Measurements from ENCODE around the gene SUSD1.
"Not testable (repeated sequence)": the region's sequence is repeated elsewhere in the genome, so short reads cannot be mapped to it uniquely, and the experiment has no call there.

The SUSD1 gene

DNA sequence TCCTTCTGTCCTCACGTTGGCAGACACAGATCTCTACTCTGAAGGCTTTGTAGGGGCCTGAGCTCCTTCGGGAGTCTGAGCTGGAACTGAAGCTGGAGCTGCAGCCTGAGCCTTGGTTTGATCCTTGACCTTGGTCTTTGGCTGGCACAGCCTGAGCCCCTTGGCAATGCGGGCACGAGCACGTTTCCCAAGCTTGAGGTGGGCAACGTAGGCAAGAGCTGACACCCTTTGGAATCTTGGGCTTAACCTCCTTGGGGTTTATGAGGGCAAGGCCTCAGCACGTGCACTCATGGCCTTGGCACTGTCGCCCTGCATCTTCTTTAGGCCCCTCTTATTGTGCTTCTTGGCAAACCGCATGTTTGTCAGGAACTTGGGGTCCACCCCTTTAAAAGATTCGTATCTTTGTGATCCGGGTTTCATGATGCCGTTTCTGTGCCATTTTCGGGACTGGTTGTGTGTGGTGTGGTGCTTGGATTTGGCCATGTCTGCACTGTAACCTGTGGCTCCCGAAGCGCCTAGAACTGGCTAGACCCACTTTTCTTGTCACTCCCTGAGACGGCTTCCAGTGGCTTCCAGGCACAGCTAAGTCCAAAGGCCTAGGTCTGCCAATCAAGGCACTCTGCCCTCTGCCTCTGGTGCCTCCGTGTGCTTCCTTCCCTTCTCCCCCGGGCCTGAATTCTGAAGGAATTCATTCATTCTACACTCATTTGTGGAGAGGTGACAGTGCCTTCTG is 1.4 kb downstream of the SUSD1 start:
- no peak for DNase-seq

GRCh38 chr9:112170968-112171367 is 4.1 kb downstream of the SUSD1 start:
- DNase-seq, result no peak

DNA sequence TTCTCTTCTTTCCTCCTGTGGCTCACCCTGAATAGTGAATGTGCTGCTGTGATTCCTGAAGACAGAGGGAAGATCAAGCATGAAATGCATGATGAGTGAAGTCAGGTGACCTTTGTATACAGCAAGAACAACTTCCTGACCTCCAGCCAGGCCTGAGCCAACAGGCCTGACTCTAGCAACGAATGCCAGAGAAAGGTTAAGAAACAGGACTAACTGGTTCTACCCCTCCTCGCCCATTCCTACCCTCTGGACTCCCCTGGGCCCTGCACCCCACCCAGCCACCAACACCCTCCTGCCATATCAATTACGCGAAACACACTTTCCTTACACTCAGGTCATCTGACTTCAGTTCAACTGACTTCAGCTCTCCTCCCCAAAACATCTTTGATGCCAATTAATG is 4.9 kb downstream of the SUSD1 start:
- DNase-seq, result peak; percentile 59

- no peak for DNase-seq
Measured at GRCh38 chr9:112169368-112169767, 5.7 kb downstream of the SUSD1 start.

GRCh38 chr9:112168197-112168596 is 6.9 kb downstream of the SUSD1 start:
- no peak for DNase-seq

- no peak for DNase-seq
Measured at GRCh38 chr9:112166176-112167140, 8.6 kb downstream of the SUSD1 start.

DNA sequence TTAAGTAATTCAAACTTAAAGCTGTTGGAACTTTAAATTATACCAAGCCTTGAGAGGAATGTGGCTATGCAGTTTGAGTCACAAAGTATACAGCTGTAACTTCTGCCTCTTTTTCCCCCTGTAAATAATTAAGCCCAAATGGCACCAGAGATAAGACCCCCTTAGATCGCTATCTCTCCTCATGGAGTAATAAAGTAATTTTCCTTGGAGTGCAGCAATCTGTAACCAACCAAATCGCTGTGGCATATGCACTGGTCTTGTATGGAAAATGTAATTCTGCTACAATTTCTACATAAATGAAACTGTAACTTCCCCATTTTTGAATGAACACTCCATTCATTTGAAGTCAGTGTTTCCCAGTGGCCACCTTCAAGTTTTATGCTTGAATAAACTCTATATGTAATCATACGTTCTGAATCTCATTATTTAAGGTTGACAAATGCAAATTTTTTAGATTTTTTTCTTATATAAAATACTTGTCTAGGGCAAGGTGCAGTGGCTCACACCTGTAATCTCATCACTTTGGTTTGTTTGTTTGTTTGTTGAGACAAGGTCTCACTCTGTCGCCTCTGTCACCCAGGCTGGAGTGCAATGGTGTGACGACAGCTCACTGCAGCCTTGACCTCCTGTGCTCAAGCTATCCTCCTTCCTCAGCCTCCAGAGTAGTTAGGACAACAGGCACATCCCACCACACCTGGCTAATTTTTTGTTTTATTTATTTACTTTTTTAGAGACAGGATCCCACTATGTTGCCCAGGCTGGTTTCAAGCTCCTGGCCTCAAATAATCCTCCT is 12.3 kb downstream of the SUSD1 start:
- DNase-seq, result no peak

DNA sequence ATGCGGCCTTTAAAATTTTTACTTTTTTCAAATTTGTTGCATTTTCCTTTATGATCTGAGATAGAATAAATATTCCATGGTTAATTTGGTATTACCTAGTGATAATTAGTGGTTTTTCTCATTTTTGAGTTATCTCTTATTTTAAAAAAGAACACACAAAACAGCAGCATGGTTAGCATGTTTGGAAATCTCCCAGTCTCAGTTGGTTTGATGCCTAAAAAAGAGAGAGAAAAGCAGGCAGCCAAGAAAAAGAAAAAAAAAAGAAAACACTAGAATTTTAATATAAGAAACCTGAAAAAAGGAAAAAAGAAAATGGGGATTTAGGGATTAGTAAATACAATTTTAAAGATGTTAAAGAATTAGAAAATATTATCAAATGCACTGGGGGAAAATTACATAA is 15.3 kb downstream of the SUSD1 start:
- no peak for DNase-seq

DNA sequence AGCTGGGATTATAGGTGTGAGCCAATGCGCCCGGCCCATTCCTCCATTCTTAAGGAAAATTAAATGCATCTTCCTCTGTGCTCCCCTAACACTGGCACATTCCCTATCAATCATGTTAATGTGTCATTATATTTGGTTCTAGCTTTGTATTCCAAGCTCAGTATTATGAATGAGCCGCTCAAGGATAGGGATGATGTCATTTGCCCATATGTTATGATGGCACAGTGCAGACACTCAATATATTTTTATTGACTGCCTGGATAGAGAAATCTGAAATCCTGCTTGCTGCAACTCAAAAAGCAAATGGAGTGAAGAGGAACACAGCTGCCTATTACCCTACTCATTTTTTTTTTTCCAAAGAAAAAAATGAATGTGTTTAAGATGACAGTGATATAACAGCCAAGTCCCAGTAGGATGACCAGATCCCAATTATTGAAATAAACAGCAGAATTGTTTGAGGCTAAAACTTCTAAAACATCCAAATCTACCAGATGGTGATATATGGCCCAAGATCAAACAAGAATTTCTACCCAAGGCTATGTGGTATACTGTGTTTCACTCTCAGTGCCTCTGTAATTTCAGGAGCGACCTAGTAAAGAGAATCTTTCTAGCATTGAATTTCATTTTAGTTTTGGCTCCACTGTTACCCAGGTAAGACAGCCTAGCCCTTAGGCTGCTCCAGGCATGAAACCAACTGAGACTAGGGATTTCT is 16.3 kb downstream of the SUSD1 start:
- DNase-seq, result no peak

DNA sequence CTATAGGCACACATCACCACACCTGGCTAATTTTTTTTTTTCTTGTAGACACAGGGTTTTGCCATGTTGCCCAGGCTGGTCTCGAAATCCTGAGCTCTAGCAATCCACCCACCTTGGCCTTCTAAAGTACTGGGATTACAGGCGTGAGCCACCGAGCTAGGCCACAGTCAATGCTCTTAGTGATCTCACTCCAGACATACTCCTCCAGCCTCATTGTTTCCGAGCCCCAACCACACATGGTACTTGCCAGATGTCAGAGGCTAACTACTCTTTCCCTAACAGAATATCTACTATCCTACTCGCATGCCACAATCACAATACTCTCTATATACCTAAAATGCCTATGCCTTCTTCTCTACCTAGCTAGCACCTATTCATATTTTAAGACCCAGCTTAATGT is 17.1 kb downstream of the SUSD1 start:
- no peak for DNase-seq

- no peak for DNase-seq
Measured at GRCh38 chr9:112157087-112157486, 18.0 kb downstream of the SUSD1 start.

- no peak for DNase-seq
Measured at GRCh38 chr9:112149211-112149610, 25.9 kb downstream of the SUSD1 start.

DNA sequence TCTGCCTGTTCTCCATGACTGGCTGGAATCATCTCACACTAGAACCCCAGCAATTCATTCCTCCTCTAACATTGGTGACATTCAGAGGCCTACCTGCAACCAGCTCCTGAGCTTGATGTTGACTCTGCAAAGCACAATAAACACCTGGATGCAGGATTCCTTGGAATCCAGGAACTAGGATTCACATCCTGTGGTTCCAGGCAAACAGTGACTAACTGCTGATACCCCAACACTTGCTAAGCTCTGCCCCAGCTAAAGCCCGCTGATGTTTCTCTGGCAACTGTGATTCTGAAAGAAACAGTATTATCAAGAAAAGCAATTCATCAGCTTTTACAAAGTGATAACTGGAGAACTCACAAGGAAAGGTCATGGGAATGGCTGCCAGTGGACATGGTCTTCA is 29.2 kb downstream of the SUSD1 start:
- no peak for DNase-seq

- DNase-seq, result no peak
Measured at GRCh38 chr9:112144807-112145206, 30.3 kb downstream of the SUSD1 start.

GRCh38 chr9:112142420-112142819 is 32.7 kb downstream of the SUSD1 start:
- DNase-seq, result no peak

DNA sequence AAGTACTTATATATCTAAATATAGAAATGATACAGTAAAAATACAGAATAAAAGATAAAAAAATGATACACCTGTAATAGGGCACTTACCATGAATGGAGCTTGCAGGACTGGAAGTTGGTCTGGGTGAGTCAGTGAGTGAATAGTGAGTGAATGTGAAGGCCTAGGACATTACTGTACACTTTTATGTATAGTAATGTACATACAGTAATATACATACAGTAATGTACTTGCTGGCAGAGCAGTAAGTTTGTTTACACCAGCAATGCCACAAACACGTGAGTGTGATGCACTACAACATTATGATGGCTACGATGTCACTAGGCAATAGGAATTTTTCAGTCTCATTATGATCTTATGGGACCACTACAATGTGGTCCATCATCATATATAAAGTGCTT is 34.2 kb downstream of the SUSD1 start:
- no peak for DNase-seq

GRCh38 chr9:112137066-112137465 is 38.0 kb downstream of the SUSD1 start:
- DNase-seq, result no peak

DNA sequence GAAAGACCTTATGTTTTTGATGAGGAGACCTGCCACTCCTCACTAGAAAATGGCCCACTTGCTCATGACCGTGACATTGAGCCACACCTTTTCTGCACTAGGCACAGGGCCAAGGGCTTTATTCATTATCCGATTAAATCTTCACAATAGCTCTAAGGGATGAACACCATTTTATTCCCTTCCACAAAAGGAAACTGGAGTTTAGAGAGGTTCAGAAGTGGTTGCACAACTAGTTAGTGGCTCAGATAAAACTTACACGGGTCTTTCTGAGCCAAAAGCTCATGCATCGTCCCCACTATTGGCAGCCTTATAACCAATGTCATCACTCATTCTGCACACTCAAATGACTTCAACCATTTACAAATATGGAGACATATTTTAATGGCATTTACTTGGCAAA is 39.4 kb downstream of the SUSD1 start:
- no peak for DNase-seq

GRCh38 chr9:112133806-112134205 is 41.3 kb downstream of the SUSD1 start:
- DNase-seq, result not testable (repeated sequence)

DNA sequence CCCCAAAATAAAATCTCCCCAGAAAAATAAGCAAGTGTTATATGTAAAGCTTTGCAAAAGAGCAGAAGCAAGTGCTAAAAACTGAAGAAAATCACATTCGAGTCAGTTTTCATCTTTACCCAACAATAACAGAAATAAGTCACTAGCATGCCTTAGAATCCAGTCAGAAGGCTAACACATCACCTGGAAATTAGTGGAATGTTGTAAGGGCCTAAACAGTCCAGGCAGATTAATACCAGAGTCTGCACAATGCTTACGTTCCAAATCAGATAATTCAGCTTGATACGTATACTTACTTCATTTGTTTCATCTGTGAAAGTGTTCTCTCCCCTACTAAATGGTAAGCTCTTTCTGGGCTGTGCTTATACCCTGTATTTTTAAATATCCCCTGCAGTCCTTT is 42.7 kb downstream of the SUSD1 start:
- no peak for DNase-seq

DNA sequence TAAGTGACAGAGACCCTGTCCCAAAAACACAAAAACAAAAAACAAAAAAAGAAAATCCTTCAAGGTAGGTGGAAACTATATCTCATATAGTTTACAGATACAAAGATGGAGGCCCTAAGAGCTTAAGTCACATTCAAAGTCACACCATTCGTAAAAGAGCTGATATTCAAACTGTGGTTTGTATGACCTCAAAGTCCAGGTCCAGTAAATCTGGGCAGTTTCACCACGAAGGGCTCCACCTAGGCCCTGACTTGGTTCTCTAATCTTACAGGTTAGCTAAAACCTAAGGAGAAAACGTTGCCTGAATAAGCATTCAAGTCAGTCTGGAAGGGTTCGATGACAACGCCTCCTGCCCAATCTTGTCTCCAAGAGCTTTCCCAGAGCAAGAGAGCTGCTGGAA is 44.1 kb downstream of the SUSD1 start:
- DNase-seq, result no peak

DNA sequence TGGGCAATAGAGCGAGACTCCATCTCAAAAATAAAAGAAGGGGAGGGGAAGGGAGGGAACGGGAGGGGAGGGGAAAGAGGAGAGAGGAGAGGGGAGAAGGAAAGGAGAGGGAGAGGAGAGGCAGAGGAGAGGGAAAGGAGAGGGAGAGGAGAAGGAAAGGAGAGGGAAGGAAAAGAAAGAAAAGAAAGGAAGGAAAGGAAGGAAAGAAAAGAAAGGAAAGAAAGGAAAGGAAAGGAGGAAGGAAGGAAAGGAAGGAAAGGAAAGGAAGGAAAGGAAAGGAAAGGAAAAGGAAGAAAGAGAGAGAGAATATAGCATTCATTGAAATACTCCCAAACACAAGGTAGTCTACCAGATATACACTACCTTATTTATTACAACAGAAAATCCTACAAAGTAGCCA is 44.8 kb downstream of the SUSD1 start:
- no peak for DNase-seq

GRCh38 chr9:112129246-112129645 is 45.9 kb downstream of the SUSD1 start:
- DNase-seq, result no peak

All from NCI-H510A treated with DMSO at 0.1 percent for 48 hours (cell line).